Embryonic facial prominence (tissue), 1 donor: ENCODE results near the gene PSIP1.
"Not testable (repeated sequence)": the region's sequence is repeated elsewhere in the genome, so short reads cannot be mapped to it uniquely, and the experiment has no call there.

Source experiments
- DNase-seq: peaks from one replicate; pipeline ENCODE4 v3.0.0-alpha.2; 2016; ENCODE audit errors: extremely low spot score

The PSIP1 gene

DNA sequence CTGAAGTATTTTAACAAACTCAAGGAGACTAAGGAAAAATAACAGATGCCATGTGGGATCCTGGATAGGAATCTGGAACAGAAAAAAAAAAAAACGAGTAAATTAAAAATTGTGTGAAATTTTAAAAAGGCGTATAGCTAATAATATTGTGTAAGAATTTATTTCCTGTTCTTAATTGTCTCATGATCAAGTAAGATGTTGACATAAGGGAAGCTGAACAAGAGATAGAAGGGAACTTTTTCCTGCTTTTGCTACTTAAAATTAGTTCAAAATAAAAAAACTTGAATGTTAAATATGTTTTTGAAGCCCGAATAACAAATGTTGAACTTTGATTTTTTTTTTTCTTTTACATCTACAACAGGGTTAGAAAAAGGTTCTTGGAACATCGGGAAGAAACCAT is 77.6 kb downstream of the PSIP1 start:
- no peak for DNase-seq

- DNase-seq, result no peak
Observed at GRCh38 chr9:15430920-15431844, 79.6 kb downstream of the PSIP1 start.

- DNase-seq, result not testable (repeated sequence)
Observed at GRCh38 chr9:15427702-15428101, 83.1 kb downstream of the PSIP1 start.

DNA sequence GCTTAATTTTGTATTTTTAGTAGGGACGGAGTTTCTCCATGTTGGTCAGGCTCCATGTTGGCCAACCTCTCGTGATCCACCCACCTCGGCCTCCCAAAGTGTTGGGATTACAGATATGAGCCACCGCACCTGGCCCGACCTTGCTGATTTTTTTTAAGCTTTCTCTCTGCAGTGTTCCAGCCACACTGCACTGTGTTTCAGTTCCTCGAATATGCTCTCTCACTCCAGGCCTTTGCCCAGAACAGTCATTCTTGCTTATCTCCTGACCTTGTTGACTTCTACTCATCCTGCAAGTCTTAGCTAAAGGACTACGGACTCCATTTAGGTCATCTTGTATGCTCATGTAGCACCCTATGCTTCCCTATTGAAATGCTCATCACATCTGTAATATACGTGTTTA is 84.8 kb downstream of the PSIP1 start:
- DNase-seq, result no peak

- peak; percentile 11 for DNase-seq
Observed at GRCh38 chr9:15423231-15423985, 87.4 kb downstream of the PSIP1 start.

- peak; percentile 90 for DNase-seq
Observed at GRCh38 chr9:15422372-15423230, 88.2 kb downstream of the PSIP1 start, which contains the start of gene SNAPC3. SNAPC3 (plus strand) TSS chr9:15422876; CDS start chr9:15422880, 4 bp downstream.

GRCh38 chr9:15421990-15422371 is 88.8 kb downstream of the PSIP1 start:
- no peak for DNase-seq

- no peak for DNase-seq
Observed at GRCh38 chr9:15421532-15421931, 89.2 kb downstream of the PSIP1 start.

GRCh38 chr9:15420796-15421195 is 90.0 kb downstream of the PSIP1 start:
- DNase-seq, result no peak

DNA sequence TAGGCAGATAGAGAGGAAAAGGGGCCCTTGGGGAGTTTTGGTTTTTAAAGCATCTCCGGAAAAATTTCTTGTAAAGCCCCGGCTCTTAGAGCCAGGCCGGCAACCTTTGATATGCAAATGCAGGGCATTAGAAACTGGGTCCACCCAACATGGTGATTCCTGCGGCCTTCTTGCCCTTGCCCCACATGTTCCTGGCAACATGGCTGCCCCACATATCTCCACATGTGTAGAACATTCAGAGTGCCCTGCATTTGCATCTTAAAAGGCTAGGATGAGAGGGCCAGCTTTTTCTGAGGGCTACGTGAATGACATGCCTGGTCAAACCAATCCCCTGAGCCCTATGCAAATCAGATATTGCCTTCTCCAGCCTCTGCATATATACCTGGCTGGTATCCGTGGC is 93.1 kb downstream of the PSIP1 start:
- no peak for DNase-seq

DNA sequence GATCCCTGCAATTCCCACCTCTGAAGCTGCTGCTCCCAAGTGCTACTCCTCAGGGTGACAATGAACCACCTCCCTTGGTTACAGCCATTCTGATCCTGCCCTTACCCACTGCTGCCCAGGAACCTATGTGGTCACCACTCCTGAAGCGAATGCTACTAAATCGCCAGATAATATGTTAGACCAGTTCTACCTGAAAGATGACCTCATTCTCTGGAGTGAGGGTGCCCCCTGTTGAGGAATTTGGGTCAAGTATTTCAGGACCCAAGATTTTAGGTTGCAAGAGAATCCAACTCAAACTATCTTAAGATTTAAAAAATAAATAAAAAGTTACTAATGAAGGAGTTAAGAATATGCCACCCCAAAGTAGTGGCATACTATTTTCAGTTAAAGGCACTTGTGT is 93.9 kb downstream of the PSIP1 start:
- no peak for DNase-seq
